Esophagus muscularis mucosa (tissue), 4 donors: ENCODE measurements around the gene PRELID3B.

ENCODE experiments used
- CTCF ChIP-seq, 3 experiments: fragments of 200-600 bp in 2 of 3; fragments of 450-650 bp in 1 of 3; sonication (generic) in 2 of 3; IDR thresholded peaks; one replicate each; pipeline ENCODE4 v1.5.1; 2017 to 2019; ENCODE audit warnings: antibody characterized with exemption in 3 of 3, mild to moderate bottlenecking in 2 of 3, moderate library complexity in 1 of 3
- EP300 ChIP-seq: sonication (generic); formaldehyde crosslinking; IDR thresholded peaks from one replicate; pipeline ENCODE4 v1.6.1; 2017; ENCODE audit warnings: antibody characterized with exemption
- POLR2A ChIP-seq: fragments of 450-650 bp; IDR thresholded peaks from one replicate; pipeline ENCODE4 v1.6.1; 2017; ENCODE audit warnings: antibody characterized with exemption, moderate library complexity, mild to moderate bottlenecking, low read depth
- POLR2AphosphoS5 ChIP-seq, 2 donors: sonication (generic); formaldehyde crosslinking; IDR thresholded peaks; one replicate each; pipeline ENCODE4 v1.6.1; 2017; ENCODE audit warnings: antibody characterized with exemption in 2 of 2

DNA sequence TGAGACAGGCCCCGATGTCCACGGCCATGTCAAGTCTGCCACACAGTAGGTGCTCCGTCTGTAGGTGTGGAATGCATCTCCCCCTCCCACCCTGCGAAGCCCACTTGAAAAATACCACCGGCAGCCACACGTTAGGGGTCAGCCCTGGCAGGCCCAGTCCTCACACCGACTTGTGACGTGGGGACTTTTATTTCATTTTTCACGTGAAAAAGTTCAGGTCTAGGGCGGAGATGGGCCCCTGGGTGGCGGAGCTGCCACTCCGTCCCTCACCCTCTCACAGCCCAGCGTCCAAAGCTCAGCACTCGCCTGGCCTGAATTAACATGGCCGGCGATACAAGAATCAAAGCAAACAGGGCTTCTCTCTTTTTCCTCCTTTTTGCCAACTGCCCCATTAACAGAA lies 27.2 kb downstream of the PRELID3B start:
- TF ChIP-seq POLR2A (no peak), CTCF (IDR thresholded peaks at IDR 0.05) (no peak), POLR2AphosphoS5 (IDR thresholded peaks at IDR 0.05) (no peak), EP300 (no peak)
